GM23338 (cell line): ENCODE data around the gene GLOD5. TPM values are rescaled to one million over a fixed set of nuclear protein-coding genes. Genes with fewer than 3 reads are reported as not detected.

Source experiments
- ATAC-seq: fragments of 200-7000 bp; cut with Tn5 transposase; 3 replicates; pipeline ENCODE4 v1.9.1; 2020
- DNase-seq: peaks from one replicate; pipeline ENCODE4 v3.0.0-alpha.2; 2015; ENCODE audit warnings: low spot score
- H2AFZ ChIP-seq: fragments of 200-600 bp; sonication (generic); 2 replicates; pipeline ENCODE4 v1.8.0; 2016; ENCODE audit warnings: antibody characterized with exemption, mild to moderate bottlenecking, moderate library complexity
- H3F3A ChIP-seq: fragments of 200-600 bp; sonication (generic); replicated peaks from 2 replicates; pipeline ENCODE4 v1.8.0; 2017; ENCODE audit warnings: antibody characterized with exemption, mixed run types, low read depth
- H3K27ac ChIP-seq: fragments of 200-600 bp; sonication (generic); 2 replicates; pipeline ENCODE4 v1.6.1; 2016; ENCODE audit warnings: low read depth
- H3K27me3 ChIP-seq: fragments of 200-600 bp; sonication (generic); 2 replicates; pipeline ENCODE4 v1.8.0; 2016; ENCODE audit warnings: mild to moderate bottlenecking, mixed run types, moderate library complexity; ENCODE audit not compliant: insufficient read depth
- H3K36me3 ChIP-seq: fragments of 200-600 bp; sonication (generic); 2 replicates; pipeline ENCODE4 v1.8.0; 2016; ENCODE audit warnings: mild to moderate bottlenecking; ENCODE audit not compliant: insufficient read depth
- H3K4me1 ChIP-seq: fragments of 200-600 bp; sonication (generic); 2 replicates; pipeline ENCODE4 v1.8.0; 2016; ENCODE audit warnings: mild to moderate bottlenecking, moderate library complexity; ENCODE audit not compliant: insufficient read depth
- H3K4me2 ChIP-seq: fragments of 200-600 bp; sonication (generic); 2 replicates; pipeline ENCODE4 v1.7.1; 2017; ENCODE audit warnings: mixed run types
- H3K4me3 ChIP-seq: fragments of 200-600 bp; sonication (generic); 2 replicates; pipeline ENCODE4 v1.6.1; 2016; ENCODE audit warnings: mixed run types
- H3K79me2 ChIP-seq: fragments of 200-600 bp; sonication (generic); replicated peaks from 2 replicates; pipeline ENCODE4 v1.8.0; 2017; ENCODE audit warnings: mild to moderate bottlenecking; ENCODE audit not compliant: insufficient read depth
- H3K9me2 ChIP-seq: fragments of 200-600 bp; sonication (generic); 2 replicates; pipeline ENCODE4 v1.8.0; 2017; ENCODE audit not compliant: insufficient read depth
- H4K20me1 ChIP-seq: fragments of 200-600 bp; sonication (generic); replicated peaks from 2 replicates; pipeline ENCODE4 v1.8.0; 2017; ENCODE audit warnings: mild to moderate bottlenecking; ENCODE audit not compliant: insufficient read depth
- H3K27ac Mint-ChIP-seq: 2 replicates; pipeline ENCODE4 v1.8.0; 2020; ENCODE audit warnings: inconsistent platforms, mild to moderate bottlenecking, moderate library complexity, mixed read lengths
- H3K27me3 Mint-ChIP-seq: 3 replicates; pipeline ENCODE4 v1.8.0; 2022; ENCODE audit warnings: low read depth, mild to moderate bottlenecking, moderate library complexity, mixed read lengths, inconsistent platforms; ENCODE audit not compliant: insufficient read depth, poor library complexity
- H3K36me3 Mint-ChIP-seq: 3 replicates; pipeline ENCODE4 v1.8.0; 2021; ENCODE audit warnings: low read depth, mild to moderate bottlenecking, inconsistent platforms, moderate library complexity, mixed read lengths
- H3K4me1 Mint-ChIP-seq: 3 replicates; pipeline ENCODE4 v1.8.0; 2020; ENCODE audit warnings: mild to moderate bottlenecking, inconsistent platforms, mixed read lengths
- H3K4me3 Mint-ChIP-seq: 3 replicates; pipeline ENCODE4 v1.8.0; 2021; ENCODE audit warnings: moderate library complexity, mild to moderate bottlenecking, inconsistent platforms, mixed read lengths
- H3K9me3 Mint-ChIP-seq: 3 replicates; pipeline ENCODE4 v1.8.0; 2020; ENCODE audit warnings: moderate library complexity, mild to moderate bottlenecking, inconsistent platforms, mixed read lengths
- CREB1 ChIP-seq: fragments of 250-450 bp; sonication (Bioruptor Pico); IDR thresholded peaks from 2 replicates; pipeline ENCODE4 v1.5.0; 2020; ENCODE audit warnings: low read depth, mild to moderate bottlenecking, moderate library complexity
- EZH2 ChIP-seq: fragments of 200-600 bp; sonication (generic); IDR thresholded peaks from one replicate; pipeline ENCODE4 v1.8.0; 2017; ENCODE audit warnings: antibody characterized with exemption, mild to moderate bottlenecking, low read depth; ENCODE audit not compliant: unreplicated experiment
- EZH2phosphoT487 ChIP-seq: fragments of 200-600 bp; sonication (generic); IDR thresholded peaks from one replicate; pipeline ENCODE4 v1.8.1; 2018; ENCODE audit warnings: antibody characterized with exemption; ENCODE audit not compliant: unreplicated experiment
- JUNB ChIP-seq: IDR thresholded peaks from one replicate; pipeline ENCODE4 v1.6.1; 2016; ENCODE audit warnings: antibody characterized with exemption; ENCODE audit not compliant: unreplicated experiment
- NANOG ChIP-seq: IDR thresholded peaks from 2 replicates; pipeline ENCODE4 v1.6.1; 2016; ENCODE audit warnings: antibody characterized with exemption, borderline replicate concordance
- POLR2AphosphoS5 ChIP-seq: IDR thresholded peaks from 2 replicates; pipeline ENCODE4 v1.6.1; 2016; ENCODE audit warnings: antibody characterized with exemption, low read depth
- ZNF114 ChIP-seq: fragments of 250-450 bp; sonication (Bioruptor Pico); IDR thresholded peaks from 2 replicates; pipeline ENCODE4 v1.5.0; 2020; ENCODE audit warnings: mild to moderate bottlenecking, moderate library complexity
- ZNF331 ChIP-seq: fragments of 250-450 bp; sonication (Bioruptor Pico); IDR thresholded peaks from 2 replicates; pipeline ENCODE4 v1.5.0; 2020; ENCODE audit warnings: low read depth, mild to moderate bottlenecking, moderate library complexity
- polyA plus RNA-seq: library from polyadenylated mRNA; unstranded; fragments of >200 nt; fragmentation: Nextera tagmentation; extraction: Ambion mirVana; gene quantifications from 2 replicates; pipeline ENCODE4 v1.2.1, GENCODE V29; 2016
- total RNA-seq: library from RNA; depleted of rRNA; stranded (reverse); fragments of >200 nt; shearing (Covaris generic); gene quantifications from 2 replicates; pipeline ENCODE4 v1.2.3, GENCODE V29; 2014
- TF ChIP-seq, protein P1 (sequence below), 2 experiments: fragments of 200-600 bp in 1 of 2; sonication (generic) in 1 of 2; conservative IDR thresholded peaks; 2 replicates each; pipeline versions ENCODE4 v1.5.1 to v1.6.1; 2016 to 2017; ENCODE audit warnings: antibody characterized with exemption in 2 of 2, low read depth in 2 of 2, mild to moderate bottlenecking in 2 of 2, moderate library complexity in 1 of 2
- TF ChIP-seq, protein P2 (sequence below): IDR thresholded peaks from 2 replicates; pipeline ENCODE4 v1.6.1; 2016; ENCODE audit warnings: antibody characterized with exemption
- TF ChIP-seq, protein P3 (sequence below): IDR thresholded peaks from one replicate; pipeline ENCODE4 v1.6.1; 2018; ENCODE audit warnings: antibody characterized with exemption; ENCODE audit not compliant: unreplicated experiment

Gene GLOD5
- total and polyA plus RNA-seq, 2 experiments from 2014 or later: not detected

DNA sequence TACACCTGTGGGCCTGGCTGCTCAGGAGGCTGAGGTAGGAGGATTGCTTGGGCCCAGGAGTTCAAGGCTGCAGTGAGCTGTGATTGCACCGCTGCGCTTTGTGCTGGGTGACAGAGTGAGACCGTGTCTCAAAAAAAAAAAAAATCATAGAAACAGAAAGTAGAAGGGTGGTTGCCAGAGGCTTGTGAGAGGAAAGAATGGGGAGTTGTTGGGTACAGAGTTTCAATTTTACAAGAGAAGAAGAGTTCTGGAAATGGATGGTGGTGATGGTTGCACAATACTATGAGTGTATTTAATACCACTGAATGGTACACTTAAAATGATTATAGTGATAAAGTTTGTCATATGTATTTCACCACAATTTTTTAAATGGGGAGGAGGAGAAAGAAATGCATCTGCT, 10.2 kb upstream of the GLOD5 start (continued):
- TF ChIP-seq, protein P1, sequence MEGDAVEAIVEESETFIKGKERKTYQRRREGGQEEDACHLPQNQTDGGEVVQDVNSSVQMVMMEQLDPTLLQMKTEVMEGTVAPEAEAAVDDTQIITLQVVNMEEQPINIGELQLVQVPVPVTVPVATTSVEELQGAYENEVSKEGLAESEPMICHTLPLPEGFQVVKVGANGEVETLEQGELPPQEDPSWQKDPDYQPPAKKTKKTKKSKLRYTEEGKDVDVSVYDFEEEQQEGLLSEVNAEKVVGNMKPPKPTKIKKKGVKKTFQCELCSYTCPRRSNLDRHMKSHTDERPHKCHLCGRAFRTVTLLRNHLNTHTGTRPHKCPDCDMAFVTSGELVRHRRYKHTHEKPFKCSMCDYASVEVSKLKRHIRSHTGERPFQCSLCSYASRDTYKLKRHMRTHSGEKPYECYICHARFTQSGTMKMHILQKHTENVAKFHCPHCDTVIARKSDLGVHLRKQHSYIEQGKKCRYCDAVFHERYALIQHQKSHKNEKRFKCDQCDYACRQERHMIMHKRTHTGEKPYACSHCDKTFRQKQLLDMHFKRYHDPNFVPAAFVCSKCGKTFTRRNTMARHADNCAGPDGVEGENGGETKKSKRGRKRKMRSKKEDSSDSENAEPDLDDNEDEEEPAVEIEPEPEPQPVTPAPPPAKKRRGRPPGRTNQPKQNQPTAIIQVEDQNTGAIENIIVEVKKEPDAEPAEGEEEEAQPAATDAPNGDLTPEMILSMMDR (conservative IDR thresholded peaks at IDR 0.05; ENCODE audit: low read depth in 2 of 2): no peak
- TF ChIP-seq EZH2 (no peak), JUNB (no peak), ZNF114 (CRISPR knock-in tag) (no peak), NANOG (no peak), CREB1 (CRISPR knock-in tag) (no peak), EZH2phosphoT487 (no peak), POLR2AphosphoS5 (no peak), ZNF331 (CRISPR knock-in tag) (no peak)
- TF ChIP-seq, protein P2, sequence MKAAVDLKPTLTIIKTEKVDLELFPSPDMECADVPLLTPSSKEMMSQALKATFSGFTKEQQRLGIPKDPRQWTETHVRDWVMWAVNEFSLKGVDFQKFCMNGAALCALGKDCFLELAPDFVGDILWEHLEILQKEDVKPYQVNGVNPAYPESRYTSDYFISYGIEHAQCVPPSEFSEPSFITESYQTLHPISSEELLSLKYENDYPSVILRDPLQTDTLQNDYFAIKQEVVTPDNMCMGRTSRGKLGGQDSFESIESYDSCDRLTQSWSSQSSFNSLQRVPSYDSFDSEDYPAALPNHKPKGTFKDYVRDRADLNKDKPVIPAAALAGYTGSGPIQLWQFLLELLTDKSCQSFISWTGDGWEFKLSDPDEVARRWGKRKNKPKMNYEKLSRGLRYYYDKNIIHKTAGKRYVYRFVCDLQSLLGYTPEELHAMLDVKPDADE: no peak

DNA sequence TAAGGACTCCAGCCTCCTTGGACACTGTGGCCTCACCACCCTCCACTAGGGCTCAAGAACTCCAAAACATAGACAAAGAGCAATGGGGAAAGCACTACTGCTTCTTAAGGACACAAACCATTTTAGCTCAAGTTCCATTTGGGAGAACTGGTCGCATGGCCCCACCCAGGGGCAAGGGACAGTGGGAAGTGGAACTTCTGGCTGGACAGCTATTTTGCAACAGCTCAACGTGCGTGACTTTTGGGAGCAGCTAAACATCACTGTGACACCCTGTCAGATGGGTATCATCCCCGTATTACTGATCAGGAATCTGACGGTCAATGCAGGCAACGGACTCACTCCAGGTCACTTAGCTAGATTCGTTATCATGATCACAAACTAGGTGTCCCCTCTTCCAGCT, 9.0 kb upstream of the GLOD5 start:
- no peak overlapping the region for H2AFZ ChIP-seq
- peaks cover 3% of the 10 kb centered on the region for H3K27me3 Mint-ChIP-seq
- no peaks in the 10 kb centered on the region for H3K9me3 Mint-ChIP-seq
- no peaks in the 10 kb centered on the region for H3K36me3 Mint-ChIP-seq
- no peaks in the 10 kb centered on the region for H3K4me1 ChIP-seq
- H3K27ac ChIP-seq: no peak overlapping the region
- no peak overlapping the region for H3K4me3 ChIP-seq
- H3K9me2 ChIP-seq: no peaks in the 10 kb centered on the region
- no peaks in the 10 kb centered on the region for H3K79me2 ChIP-seq
- H3K4me3 Mint-ChIP-seq: no peak overlapping the region
- no peaks in the 10 kb centered on the region for H3F3A ChIP-seq
- no peak overlapping the region for H3K4me2 ChIP-seq
- DNase-seq (no peak), ATAC-seq (no peak)
- no peaks in the 10 kb centered on the region for H3K27me3 ChIP-seq
- H3K36me3 ChIP-seq: no peaks in the 10 kb centered on the region
- TF ChIP-seq CREB1 (CRISPR knock-in tag): no peak
- TF ChIP-seq, protein P3, sequence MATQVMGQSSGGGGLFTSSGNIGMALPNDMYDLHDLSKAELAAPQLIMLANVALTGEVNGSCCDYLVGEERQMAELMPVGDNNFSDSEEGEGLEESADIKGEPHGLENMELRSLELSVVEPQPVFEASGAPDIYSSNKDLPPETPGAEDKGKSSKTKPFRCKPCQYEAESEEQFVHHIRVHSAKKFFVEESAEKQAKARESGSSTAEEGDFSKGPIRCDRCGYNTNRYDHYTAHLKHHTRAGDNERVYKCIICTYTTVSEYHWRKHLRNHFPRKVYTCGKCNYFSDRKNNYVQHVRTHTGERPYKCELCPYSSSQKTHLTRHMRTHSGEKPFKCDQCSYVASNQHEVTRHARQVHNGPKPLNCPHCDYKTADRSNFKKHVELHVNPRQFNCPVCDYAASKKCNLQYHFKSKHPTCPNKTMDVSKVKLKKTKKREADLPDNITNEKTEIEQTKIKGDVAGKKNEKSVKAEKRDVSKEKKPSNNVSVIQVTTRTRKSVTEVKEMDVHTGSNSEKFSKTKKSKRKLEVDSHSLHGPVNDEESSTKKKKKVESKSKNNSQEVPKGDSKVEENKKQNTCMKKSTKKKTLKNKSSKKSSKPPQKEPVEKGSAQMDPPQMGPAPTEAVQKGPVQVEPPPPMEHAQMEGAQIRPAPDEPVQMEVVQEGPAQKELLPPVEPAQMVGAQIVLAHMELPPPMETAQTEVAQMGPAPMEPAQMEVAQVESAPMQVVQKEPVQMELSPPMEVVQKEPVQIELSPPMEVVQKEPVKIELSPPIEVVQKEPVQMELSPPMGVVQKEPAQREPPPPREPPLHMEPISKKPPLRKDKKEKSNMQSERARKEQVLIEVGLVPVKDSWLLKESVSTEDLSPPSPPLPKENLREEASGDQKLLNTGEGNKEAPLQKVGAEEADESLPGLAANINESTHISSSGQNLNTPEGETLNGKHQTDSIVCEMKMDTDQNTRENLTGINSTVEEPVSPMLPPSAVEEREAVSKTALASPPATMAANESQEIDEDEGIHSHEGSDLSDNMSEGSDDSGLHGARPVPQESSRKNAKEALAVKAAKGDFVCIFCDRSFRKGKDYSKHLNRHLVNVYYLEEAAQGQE: no peak
- TF ChIP-seq POLR2AphosphoS5: no peak
- no peak for TF ChIP-seq JUNB
- no peak overlapping the region for H3K27ac Mint-ChIP-seq
- no peaks in the 10 kb centered on the region for H4K20me1 ChIP-seq
- no peaks in the 10 kb centered on the region for H3K4me1 Mint-ChIP-seq
